Gastroesophageal sphincter (tissue), 3 donors: ENCODE results near the gene TSPAN12.

Source experiments
- EP300 ChIP-seq: sonication (generic); formaldehyde crosslinking; IDR thresholded peaks from one replicate; pipeline ENCODE4 v1.6.1; 2017; ENCODE audit warnings: antibody characterized with exemption, mild to moderate bottlenecking
- POLR2A ChIP-seq, 2 donors: fragments of 450-650 bp; IDR thresholded peaks; one replicate each; pipeline ENCODE4 v1.6.1; 2017; ENCODE audit warnings: antibody characterized with exemption in 2 of 2, mild to moderate bottlenecking in 2 of 2, moderate library complexity in 1 of 2
- POLR2AphosphoS5 ChIP-seq: sonication (generic); formaldehyde crosslinking; IDR thresholded peaks from one replicate; pipeline ENCODE4 v1.6.1; 2017; ENCODE audit warnings: antibody characterized with exemption
- TF ChIP-seq, protein P1 (sequence below), 4 experiments: fragments of 200-600 bp in 2 of 4; fragments of 450-650 bp in 2 of 4; sonication (generic) in 1 of 4; IDR thresholded peaks; one replicate each; pipeline ENCODE4 v1.5.1; 2017 to 2019; ENCODE audit warnings: antibody characterized with exemption in 4 of 4, mild to moderate bottlenecking in 2 of 4, moderate library complexity in 2 of 4

DNA sequence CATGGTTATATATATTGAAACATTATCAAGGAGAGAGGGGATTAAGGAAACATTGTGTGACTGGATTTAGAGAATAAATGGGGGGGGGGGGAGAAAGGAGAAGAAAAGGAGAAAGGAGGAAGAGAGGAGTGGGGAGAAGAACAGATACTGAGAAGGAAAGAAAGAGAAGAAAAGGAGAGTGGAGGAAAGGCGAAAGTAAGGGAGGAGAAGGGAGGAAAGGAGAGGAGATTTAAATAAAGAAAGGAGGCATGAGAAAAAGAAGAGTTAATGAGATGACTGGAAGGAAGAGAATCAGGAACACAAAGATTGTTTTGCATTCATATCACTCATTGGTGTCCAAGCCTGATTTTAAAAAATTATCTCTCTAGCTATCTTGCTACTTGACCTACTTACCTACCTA is 16.1 kb upstream of the TSPAN12 start:
- TF ChIP-seq POLR2A (IDR thresholded peaks at IDR 0.05) (no peak), EP300 (no peak), POLR2AphosphoS5 (no peak)
- TF ChIP-seq, protein P1, sequence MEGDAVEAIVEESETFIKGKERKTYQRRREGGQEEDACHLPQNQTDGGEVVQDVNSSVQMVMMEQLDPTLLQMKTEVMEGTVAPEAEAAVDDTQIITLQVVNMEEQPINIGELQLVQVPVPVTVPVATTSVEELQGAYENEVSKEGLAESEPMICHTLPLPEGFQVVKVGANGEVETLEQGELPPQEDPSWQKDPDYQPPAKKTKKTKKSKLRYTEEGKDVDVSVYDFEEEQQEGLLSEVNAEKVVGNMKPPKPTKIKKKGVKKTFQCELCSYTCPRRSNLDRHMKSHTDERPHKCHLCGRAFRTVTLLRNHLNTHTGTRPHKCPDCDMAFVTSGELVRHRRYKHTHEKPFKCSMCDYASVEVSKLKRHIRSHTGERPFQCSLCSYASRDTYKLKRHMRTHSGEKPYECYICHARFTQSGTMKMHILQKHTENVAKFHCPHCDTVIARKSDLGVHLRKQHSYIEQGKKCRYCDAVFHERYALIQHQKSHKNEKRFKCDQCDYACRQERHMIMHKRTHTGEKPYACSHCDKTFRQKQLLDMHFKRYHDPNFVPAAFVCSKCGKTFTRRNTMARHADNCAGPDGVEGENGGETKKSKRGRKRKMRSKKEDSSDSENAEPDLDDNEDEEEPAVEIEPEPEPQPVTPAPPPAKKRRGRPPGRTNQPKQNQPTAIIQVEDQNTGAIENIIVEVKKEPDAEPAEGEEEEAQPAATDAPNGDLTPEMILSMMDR (IDR thresholded peaks at IDR 0.05) = no peak
